Chondrocyte (in vitro differentiated cells): ENCODE data around the gene TNRC6C. TPM values are rescaled to one million over a fixed set of nuclear protein-coding genes. Genes with fewer than 3 reads are reported as not detected.

Experiments
- DNase-seq: peaks from one replicate; pipeline ENCODE4 v3.0.0; 2021; ENCODE audit warnings: mixed read lengths, low spot score
- H3K27ac Mint-ChIP-seq: one replicate; pipeline ENCODE4 v1.8.0; 2021; ENCODE audit warnings: mild to moderate bottlenecking, moderate library complexity, mixed read lengths; ENCODE audit not compliant: unreplicated experiment
- H3K27me3 Mint-ChIP-seq: 2 replicates; pipeline ENCODE4 v1.8.0; 2021; ENCODE audit warnings: low read depth, mixed read lengths
- H3K36me3 Mint-ChIP-seq: 2 replicates; pipeline ENCODE4 v1.8.0; 2021; ENCODE audit warnings: low read depth, mixed read lengths
- H3K4me1 Mint-ChIP-seq: 2 replicates; pipeline ENCODE4 v1.8.0; 2021; ENCODE audit warnings: low read depth, mild to moderate bottlenecking, mixed read lengths
- H3K4me3 Mint-ChIP-seq: one replicate; pipeline ENCODE4 v1.8.0; 2021; ENCODE audit warnings: mild to moderate bottlenecking, moderate library complexity, mixed read lengths; ENCODE audit not compliant: unreplicated experiment
- H3K9me3 Mint-ChIP-seq: 2 replicates; pipeline ENCODE4 v1.8.0; 2021; ENCODE audit warnings: low read depth, mixed read lengths
- total RNA-seq: library from RNA; stranded (reverse); gene quantifications from 3 replicates; pipeline ENCODE4 v1.2.1, GENCODE V29; 2021
- TF ChIP-seq, protein P1 (sequence below): fragments of 200-600 bp; sonication (generic); IDR thresholded peaks from 2 replicates; pipeline ENCODE4 v1.5.0; 2021; ENCODE audit warnings: antibody characterized with exemption, mild to moderate bottlenecking, moderate library complexity

Gene TNRC6C
- total RNA-seq, 1 donor from 2014 or later = 19.8 TPM

DNA sequence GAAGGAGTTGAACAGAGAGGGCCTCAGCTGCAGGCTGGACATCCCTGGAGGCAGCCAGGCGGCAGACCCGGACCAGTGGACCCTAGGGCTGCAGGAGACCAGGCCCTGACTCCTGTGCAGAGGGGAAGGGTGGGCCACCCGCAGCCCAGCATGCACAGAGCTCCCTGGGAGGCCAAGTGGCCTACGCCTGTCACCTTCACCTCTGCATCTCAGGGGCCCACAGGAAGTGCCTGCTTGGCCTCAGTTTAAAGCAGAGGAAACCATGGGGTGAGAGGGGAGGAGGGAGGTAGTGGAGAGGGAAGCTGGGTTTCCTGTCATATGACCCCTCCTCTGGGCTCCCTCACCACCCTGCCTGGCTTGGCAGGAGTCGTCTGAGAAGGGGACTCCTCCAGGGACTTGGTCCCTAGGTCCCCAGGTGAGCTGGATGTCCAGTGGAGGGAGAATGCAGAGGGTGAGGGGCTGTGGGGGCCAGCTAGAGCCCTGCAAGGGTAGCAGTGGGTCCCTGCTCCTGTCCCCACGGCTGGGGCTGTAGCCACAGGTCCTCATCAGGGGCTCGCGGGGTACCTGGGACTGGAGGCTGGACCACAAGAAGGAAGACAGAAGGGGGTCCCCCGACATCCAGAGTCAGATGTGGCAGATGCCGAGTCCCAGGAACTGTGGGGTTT is 172.1 kb downstream of the TNRC6C start, which contains the start of gene TMC8:
TSS of gene TMC8 (plus strand) at position 335 of the 665 bp plus-strand sequence. CDS start 818 bp downstream, outside the sequence.
- TF ChIP-seq, protein P1, sequence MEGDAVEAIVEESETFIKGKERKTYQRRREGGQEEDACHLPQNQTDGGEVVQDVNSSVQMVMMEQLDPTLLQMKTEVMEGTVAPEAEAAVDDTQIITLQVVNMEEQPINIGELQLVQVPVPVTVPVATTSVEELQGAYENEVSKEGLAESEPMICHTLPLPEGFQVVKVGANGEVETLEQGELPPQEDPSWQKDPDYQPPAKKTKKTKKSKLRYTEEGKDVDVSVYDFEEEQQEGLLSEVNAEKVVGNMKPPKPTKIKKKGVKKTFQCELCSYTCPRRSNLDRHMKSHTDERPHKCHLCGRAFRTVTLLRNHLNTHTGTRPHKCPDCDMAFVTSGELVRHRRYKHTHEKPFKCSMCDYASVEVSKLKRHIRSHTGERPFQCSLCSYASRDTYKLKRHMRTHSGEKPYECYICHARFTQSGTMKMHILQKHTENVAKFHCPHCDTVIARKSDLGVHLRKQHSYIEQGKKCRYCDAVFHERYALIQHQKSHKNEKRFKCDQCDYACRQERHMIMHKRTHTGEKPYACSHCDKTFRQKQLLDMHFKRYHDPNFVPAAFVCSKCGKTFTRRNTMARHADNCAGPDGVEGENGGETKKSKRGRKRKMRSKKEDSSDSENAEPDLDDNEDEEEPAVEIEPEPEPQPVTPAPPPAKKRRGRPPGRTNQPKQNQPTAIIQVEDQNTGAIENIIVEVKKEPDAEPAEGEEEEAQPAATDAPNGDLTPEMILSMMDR = no peak
- H3K9me3 Mint-ChIP-seq = no peaks in the 10 kb centered on the region
- H3K27me3 Mint-ChIP-seq = peaks cover 2% of the 10 kb centered on the region
- peaks cover 12% of the 10 kb centered on the region for H3K4me1 Mint-ChIP-seq
- no peak within 1 kb of the TSS for H3K4me3 Mint-ChIP-seq
- no peaks in the 10 kb centered on the region for H3K36me3 Mint-ChIP-seq
- no peak for DNase-seq
- H3K27ac Mint-ChIP-seq = no peak within 1 kb of the TSS

GRCh38 chr17:78131172-78132083 is 172.9 kb downstream of the TNRC6C start:
- TF ChIP-seq, protein P1 = no peak
- H3K27me3 Mint-ChIP-seq = peaks cover 2% of the 10 kb centered on the region
- H3K9me3 Mint-ChIP-seq = no peaks in the 10 kb centered on the region
- peak; percentile 82 for DNase-seq
- no peak overlapping the region for H3K4me3 Mint-ChIP-seq
- H3K36me3 Mint-ChIP-seq = no peaks in the 10 kb centered on the region
- H3K4me1 Mint-ChIP-seq = peaks cover 12% of the 10 kb centered on the region
- no peak overlapping the region for H3K27ac Mint-ChIP-seq

DNA sequence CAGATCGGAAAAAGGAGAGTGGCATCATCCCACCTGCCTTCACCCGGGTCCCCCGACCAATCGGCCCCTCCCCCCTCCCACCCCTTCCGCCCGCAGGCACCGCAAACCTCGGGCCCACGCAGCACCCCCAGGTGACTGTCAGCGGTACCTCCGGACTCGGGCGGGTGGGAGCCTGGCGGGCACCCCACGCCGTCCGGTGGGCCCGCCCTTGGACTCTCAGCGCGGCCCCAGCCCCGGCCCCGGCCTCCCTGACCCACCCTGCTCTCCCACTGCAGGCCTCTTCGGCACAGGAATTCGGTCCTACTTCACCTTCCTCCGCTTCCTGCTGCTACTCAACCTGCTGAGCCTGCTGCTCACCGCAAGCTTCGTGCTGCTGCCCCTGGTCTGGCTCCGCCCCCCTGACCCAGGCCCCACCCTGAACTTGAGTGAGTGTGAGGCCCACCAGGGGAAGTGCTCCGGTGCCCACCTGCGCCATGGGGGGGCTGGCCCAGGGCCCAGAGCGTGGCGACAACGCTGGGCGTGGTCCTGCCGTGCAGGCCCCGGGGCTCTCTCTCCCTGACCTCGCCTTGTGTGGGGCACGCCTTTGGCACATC is 173.7 kb downstream of the TNRC6C start:
- H3K27me3 Mint-ChIP-seq = peaks cover 2% of the 10 kb centered on the region
- peaks cover 9% of the 10 kb centered on the region for H3K4me1 Mint-ChIP-seq
- H3K4me3 Mint-ChIP-seq = no peak overlapping the region
- no peaks in the 10 kb centered on the region for H3K9me3 Mint-ChIP-seq
- no peaks in the 10 kb centered on the region for H3K36me3 Mint-ChIP-seq
- TF ChIP-seq, protein P1 = no peak
- no peak overlapping the region for H3K27ac Mint-ChIP-seq
- DNase-seq = peak; percentile 87

- Mint-ChIP-seq H3K27ac (no peak overlapping the region), H3K27me3 (peaks cover 2% of the 10 kb centered on the region), H3K36me3 (no peaks in the 10 kb centered on the region), H3K9me3 (no peaks in the 10 kb centered on the region), H3K4me1 (peaks cover 4% of the 10 kb centered on the region), H3K4me3 (no peak overlapping the region)
- TF ChIP-seq, protein P1 = no peak
- DNase-seq = peak; percentile 91
These were observed 174.3 kb downstream of the TNRC6C start for GRCh38 chr17:78132767-78133178.
